ENCODE results near the gene CDH23. TPM values are rescaled to one million over a fixed set of nuclear protein-coding genes. Genes with fewer than 3 reads are reported as not detected.

CDH23 gene
- total RNA-seq, 1 experiment from 2014 or later: 2.9 TPM

DNA sequence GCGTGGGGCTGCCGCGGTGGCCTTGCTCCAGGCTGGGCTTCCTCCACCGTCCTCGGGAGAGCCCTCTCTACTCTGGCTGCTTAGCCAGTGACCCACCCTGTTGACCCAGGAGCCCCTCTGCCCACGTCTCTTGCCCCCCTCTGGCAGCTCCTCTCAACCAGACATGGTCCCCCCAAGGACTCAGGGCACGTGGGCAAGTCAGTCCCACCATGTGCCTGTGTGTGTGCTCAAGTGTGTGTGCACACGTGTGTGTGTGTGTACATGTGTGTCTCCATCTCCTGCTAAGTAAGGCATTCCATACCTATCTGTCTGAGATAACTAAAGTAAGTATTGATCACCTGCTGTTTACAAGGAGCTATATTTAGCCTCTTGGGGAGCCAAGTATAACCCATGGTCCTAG is 221.9 kb downstream of the CDH23 start:
- ChIA-PET CTCF (interaction anchor here (0.6 kb wide), 1 partner anchor 9 kb away, joined by 3 read pairs; no protein-coding TSS in a partner anchor), POLR2A (interaction anchor here (0.7 kb wide), 1 partner anchor 290 kb away, joined by 5 read pairs; no protein-coding TSS in a partner anchor)
- TF ChIP-seq SOX15 (CRISPR knock-in tag; IDR thresholded peaks at IDR 0.05) (no peak), CBFB (CRISPR knock-in tag; IDR thresholded peaks at IDR 0.05; ENCODE audit: low read depth) (no peak), SP1 (CRISPR knock-in tag; conservative IDR thresholded peaks at IDR 0.05) (no peak), SMAD3 (CRISPR knock-in tag; IDR thresholded peaks at IDR 0.05; ENCODE audit: borderline replicate concordance) (no peak), CREB1 (CRISPR knock-in tag; IDR thresholded peaks at IDR 0.05) (no peak), TCF7 (CRISPR knock-in tag; IDR thresholded peaks at IDR 0.05; ENCODE audit: low read depth) (no peak)
- TF ChIP-seq, protein P1, sequence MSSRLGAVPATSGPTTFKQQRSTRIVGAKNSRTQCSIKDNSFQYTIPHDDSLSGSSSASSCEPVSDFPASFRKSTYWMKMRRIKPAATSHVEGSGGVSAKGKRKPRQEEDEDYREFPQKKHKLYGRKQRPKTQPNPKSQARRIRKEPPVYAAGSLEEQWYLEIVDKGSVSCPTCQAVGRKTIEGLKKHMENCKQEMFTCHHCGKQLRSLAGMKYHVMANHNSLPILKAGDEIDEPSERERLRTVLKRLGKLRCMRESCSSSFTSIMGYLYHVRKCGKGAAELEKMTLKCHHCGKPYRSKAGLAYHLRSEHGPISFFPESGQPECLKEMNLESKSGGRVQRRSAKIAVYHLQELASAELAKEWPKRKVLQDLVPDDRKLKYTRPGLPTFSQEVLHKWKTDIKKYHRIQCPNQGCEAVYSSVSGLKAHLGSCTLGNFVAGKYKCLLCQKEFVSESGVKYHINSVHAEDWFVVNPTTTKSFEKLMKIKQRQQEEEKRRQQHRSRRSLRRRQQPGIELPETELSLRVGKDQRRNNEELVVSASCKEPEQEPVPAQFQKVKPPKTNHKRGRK (CRISPR knock-in tag; IDR thresholded peaks at IDR 0.05; ENCODE audit: borderline replicate concordance): no peak
- TF ChIP-seq, protein P2, sequence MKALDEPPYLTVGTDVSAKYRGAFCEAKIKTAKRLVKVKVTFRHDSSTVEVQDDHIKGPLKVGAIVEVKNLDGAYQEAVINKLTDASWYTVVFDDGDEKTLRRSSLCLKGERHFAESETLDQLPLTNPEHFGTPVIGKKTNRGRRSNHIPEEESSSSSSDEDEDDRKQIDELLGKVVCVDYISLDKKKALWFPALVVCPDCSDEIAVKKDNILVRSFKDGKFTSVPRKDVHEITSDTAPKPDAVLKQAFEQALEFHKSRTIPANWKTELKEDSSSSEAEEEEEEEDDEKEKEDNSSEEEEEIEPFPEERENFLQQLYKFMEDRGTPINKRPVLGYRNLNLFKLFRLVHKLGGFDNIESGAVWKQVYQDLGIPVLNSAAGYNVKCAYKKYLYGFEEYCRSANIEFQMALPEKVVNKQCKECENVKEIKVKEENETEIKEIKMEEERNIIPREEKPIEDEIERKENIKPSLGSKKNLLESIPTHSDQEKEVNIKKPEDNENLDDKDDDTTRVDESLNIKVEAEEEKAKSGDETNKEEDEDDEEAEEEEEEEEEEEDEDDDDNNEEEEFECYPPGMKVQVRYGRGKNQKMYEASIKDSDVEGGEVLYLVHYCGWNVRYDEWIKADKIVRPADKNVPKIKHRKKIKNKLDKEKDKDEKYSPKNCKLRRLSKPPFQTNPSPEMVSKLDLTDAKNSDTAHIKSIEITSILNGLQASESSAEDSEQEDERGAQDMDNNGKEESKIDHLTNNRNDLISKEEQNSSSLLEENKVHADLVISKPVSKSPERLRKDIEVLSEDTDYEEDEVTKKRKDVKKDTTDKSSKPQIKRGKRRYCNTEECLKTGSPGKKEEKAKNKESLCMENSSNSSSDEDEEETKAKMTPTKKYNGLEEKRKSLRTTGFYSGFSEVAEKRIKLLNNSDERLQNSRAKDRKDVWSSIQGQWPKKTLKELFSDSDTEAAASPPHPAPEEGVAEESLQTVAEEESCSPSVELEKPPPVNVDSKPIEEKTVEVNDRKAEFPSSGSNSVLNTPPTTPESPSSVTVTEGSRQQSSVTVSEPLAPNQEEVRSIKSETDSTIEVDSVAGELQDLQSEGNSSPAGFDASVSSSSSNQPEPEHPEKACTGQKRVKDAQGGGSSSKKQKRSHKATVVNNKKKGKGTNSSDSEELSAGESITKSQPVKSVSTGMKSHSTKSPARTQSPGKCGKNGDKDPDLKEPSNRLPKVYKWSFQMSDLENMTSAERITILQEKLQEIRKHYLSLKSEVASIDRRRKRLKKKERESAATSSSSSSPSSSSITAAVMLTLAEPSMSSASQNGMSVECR (CRISPR knock-in tag; IDR thresholded peaks at IDR 0.05; ENCODE audit: borderline replicate concordance): no peak
- TF ChIP-seq, protein P3, sequence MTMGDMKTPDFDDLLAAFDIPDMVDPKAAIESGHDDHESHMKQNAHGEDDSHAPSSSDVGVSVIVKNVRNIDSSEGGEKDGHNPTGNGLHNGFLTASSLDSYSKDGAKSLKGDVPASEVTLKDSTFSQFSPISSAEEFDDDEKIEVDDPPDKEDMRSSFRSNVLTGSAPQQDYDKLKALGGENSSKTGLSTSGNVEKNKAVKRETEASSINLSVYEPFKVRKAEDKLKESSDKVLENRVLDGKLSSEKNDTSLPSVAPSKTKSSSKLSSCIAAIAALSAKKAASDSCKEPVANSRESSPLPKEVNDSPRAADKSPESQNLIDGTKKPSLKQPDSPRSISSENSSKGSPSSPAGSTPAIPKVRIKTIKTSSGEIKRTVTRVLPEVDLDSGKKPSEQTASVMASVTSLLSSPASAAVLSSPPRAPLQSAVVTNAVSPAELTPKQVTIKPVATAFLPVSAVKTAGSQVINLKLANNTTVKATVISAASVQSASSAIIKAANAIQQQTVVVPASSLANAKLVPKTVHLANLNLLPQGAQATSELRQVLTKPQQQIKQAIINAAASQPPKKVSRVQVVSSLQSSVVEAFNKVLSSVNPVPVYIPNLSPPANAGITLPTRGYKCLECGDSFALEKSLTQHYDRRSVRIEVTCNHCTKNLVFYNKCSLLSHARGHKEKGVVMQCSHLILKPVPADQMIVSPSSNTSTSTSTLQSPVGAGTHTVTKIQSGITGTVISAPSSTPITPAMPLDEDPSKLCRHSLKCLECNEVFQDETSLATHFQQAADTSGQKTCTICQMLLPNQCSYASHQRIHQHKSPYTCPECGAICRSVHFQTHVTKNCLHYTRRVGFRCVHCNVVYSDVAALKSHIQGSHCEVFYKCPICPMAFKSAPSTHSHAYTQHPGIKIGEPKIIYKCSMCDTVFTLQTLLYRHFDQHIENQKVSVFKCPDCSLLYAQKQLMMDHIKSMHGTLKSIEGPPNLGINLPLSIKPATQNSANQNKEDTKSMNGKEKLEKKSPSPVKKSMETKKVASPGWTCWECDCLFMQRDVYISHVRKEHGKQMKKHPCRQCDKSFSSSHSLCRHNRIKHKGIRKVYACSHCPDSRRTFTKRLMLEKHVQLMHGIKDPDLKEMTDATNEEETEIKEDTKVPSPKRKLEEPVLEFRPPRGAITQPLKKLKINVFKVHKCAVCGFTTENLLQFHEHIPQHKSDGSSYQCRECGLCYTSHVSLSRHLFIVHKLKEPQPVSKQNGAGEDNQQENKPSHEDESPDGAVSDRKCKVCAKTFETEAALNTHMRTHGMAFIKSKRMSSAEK (CRISPR knock-in tag; IDR thresholded peaks at IDR 0.05; ENCODE audit: borderline replicate concordance): no peak
- ATAC-seq (no peak), DNase-seq (ENCODE audit: low spot score) (no peak)
- Mint-ChIP-seq H3K27me3 (ENCODE audit: low read depth) (no peaks in the 10 kb centered on the region; the same call in 1 of the 2 replicates), H3K4me3 (no peak overlapping the region), H3K27ac (no peak overlapping the region), H3K4me1 (peaks cover 50% of the 10 kb centered on the region), H3K9me3 (peaks cover 11% of the 10 kb centered on the region), H3K36me3 (peaks cover 5% of the 10 kb centered on the region; the same call in 1 of the 2 replicates)

- ATAC-seq: no peak
- TF ChIP-seq JAZF1 (CRISPR knock-in tag; IDR thresholded peaks at IDR 0.05) (no peak), ZNF423 (CRISPR knock-in tag; IDR thresholded peaks at IDR 0.05) (no peak), ZBTB21 (CRISPR knock-in tag; IDR thresholded peaks at IDR 0.05; ENCODE audit: borderline replicate concordance) (no peak), TP53 (CRISPR knock-in tag; IDR thresholded peaks at IDR 0.05) (no peak), GABPB1 (CRISPR knock-in tag; IDR thresholded peaks at IDR 0.05) (no peak), PRRX2 (CRISPR knock-in tag; IDR thresholded peaks at IDR 0.05) (no peak)
- Mint-ChIP-seq H3K36me3 (peaks cover 5% of the 10 kb centered on the region; the same call in 1 of the 2 replicates), H3K27me3 (ENCODE audit: low read depth) (no peaks in the 10 kb centered on the region; the same call in 1 of the 2 replicates), H3K27ac (peak overlapping the region; percentile 95), H3K4me3 (no peak overlapping the region), H3K4me1 (peaks cover 64% of the 10 kb centered on the region), H3K9me3 (peaks cover 11% of the 10 kb centered on the region)
- CTCF ChIA-PET: interaction anchor here (1.5 to 4.4 kb wide), 4 partner anchors 9 to 277 kb away, joined by 3 to 55 read pairs (median 7); no protein-coding TSS in a partner anchor
- no peak for DNase-seq (ENCODE audit: low spot score)
- POLR2A ChIA-PET: no interaction called here
Measured at GRCh38 chr10:71620642-71621041, 223.9 kb downstream of the CDH23 start.

All from WTC11 (cell line).